IMR-90 (cell line): ENCODE data around the gene ST3GAL3. TPM values are rescaled to one million over a fixed set of nuclear protein-coding genes. Genes with fewer than 3 reads are reported as not detected.
A peak's percentile ranks its signal among the peaks of the same experiment; 100 is the strongest.

Source experiments
- ATAC-seq: fragments of 200-7000 bp; cut with Tn5 transposase; 2 replicates; pipeline ENCODE4 v1.9.1; 2020; ENCODE audit warnings: low read depth, mild to moderate bottlenecking, moderate library complexity
- BruUV-seq: library from RNA; stranded (reverse); fragments of 400-500 nt; replicated peaks from 2 replicates; lab custom pipeline; 2021; lab: Mats Ljungman, UMichigan
- CTCF ChIA-PET: fragments of 300-600 bp; formaldehyde crosslinking; extraction: SDS; loops from one replicate; lab custom pipeline; 2021; ENCODE audit warnings: antibody characterized with exemption; lab: Yijun Ruan, JAX
- POLR2A ChIA-PET: fragments of 300-600 bp; sonication (Branson Sonifier 250); formaldehyde crosslinking; loops from one replicate; lab custom pipeline; 2022; ENCODE audit warnings: antibody characterized with exemption; ENCODE audit not compliant: unreplicated experiment; lab: Charles Lee
- DNase-seq: peaks from one replicate; pipeline ENCODE4 v3.0.0; 2013
- H2AFZ ChIP-seq: replicated peaks from 2 replicates; pipeline ENCODE3; 2013; ENCODE audit warnings: low read length, mild to moderate bottlenecking; ENCODE audit not compliant: poor library complexity
- H2AK5ac ChIP-seq: 2 replicates; pipeline ENCODE4 v1.6.1; 2013; ENCODE audit warnings: low read depth, low read length, inconsistent platforms
- H2AK9ac ChIP-seq: replicated peaks from 2 replicates; pipeline ENCODE3; 2013; ENCODE audit warnings: mild to moderate bottlenecking, low read depth, low read length, moderate library complexity; ENCODE audit not compliant: poor library complexity
- H2BK120ac ChIP-seq: 2 replicates; pipeline ENCODE4 v1.6.1; 2013; ENCODE audit warnings: low read depth, low read length, inconsistent platforms
- H2BK15ac ChIP-seq: 3 replicates; pipeline ENCODE4 v1.6.1; 2013; ENCODE audit warnings: low read depth, low read length, inconsistent platforms
- H2BK20ac ChIP-seq: 2 replicates; pipeline ENCODE4 v1.6.1; 2013; ENCODE audit warnings: low read depth, mild to moderate bottlenecking, inconsistent platforms, low read length, moderate library complexity
- H2BK5ac ChIP-seq: 2 replicates; pipeline ENCODE4 v1.6.1; 2013; ENCODE audit warnings: mild to moderate bottlenecking, low read depth, low read length, inconsistent platforms; ENCODE audit not compliant: poor library complexity, severe bottlenecking
- H3K14ac ChIP-seq: replicated peaks from 2 replicates; pipeline ENCODE4 v1.6.1; 2013; ENCODE audit warnings: low read depth, low read length, inconsistent platforms
- H3K18ac ChIP-seq: 2 replicates; pipeline ENCODE4 v1.6.1; 2013; ENCODE audit warnings: low read depth, low read length, control low read depth
- H3K23ac ChIP-seq: 2 replicates; pipeline ENCODE4 v1.6.1; 2013; ENCODE audit warnings: low read depth, low read length, inconsistent platforms
- H3K27ac ChIP-seq: 2 replicates; pipeline ENCODE4 v1.5.1; 2013; ENCODE audit warnings: mild to moderate bottlenecking, control low read depth, low read length; ENCODE audit not compliant: insufficient read depth
- H3K27me3 ChIP-seq: 2 replicates; pipeline ENCODE4 v1.6.1; 2013; ENCODE audit warnings: low read length; ENCODE audit not compliant: control insufficient read depth, insufficient read depth
- H3K36me3 ChIP-seq: 2 replicates; pipeline ENCODE4 v1.6.1; 2013; ENCODE audit warnings: low read length, mixed read lengths; ENCODE audit not compliant: control insufficient read depth, insufficient read depth
- H3K4ac ChIP-seq: 2 replicates; pipeline ENCODE4 v1.6.1; 2013; ENCODE audit warnings: low read depth, low read length, inconsistent platforms
- H3K4me1 ChIP-seq: 2 replicates; pipeline ENCODE4 v1.6.1; 2013; ENCODE audit warnings: low read length, mixed read lengths; ENCODE audit not compliant: control insufficient read depth, insufficient read depth
- H3K4me2 ChIP-seq: 2 replicates; pipeline ENCODE4 v1.6.1; 2013; ENCODE audit warnings: low read depth, mild to moderate bottlenecking, control low read depth, low read length, moderate library complexity
- H3K4me3 ChIP-seq: 2 replicates; pipeline ENCODE4 v1.5.1; 2013; ENCODE audit warnings: low read depth, mild to moderate bottlenecking, control low read depth, low read length, moderate library complexity; ENCODE audit not compliant: insufficient read depth
- H3K56ac ChIP-seq: 2 replicates; pipeline ENCODE4 v1.6.1; 2013; ENCODE audit warnings: low read length, inconsistent platforms; ENCODE audit not compliant: insufficient read depth; ENCODE audit errors: extremely low read depth
- H3K79me1 ChIP-seq, 2 experiments: 2 replicates each; pipeline ENCODE4 v1.6.1; 2013; ENCODE audit warnings: low read length in 2 of 2, inconsistent platforms in 1 of 2, low read depth in 1 of 2
- H3K9ac ChIP-seq: 2 replicates; pipeline ENCODE4 v1.6.1; 2013; ENCODE audit warnings: low read depth, low read length, control low read depth
- H3K9me1 ChIP-seq: 2 replicates; pipeline ENCODE4 v1.6.1; 2013; ENCODE audit warnings: low read length, inconsistent platforms; ENCODE audit not compliant: insufficient read depth
- H3K9me3 ChIP-seq: 2 replicates; pipeline ENCODE4 v1.6.1; 2013; ENCODE audit warnings: low read length; ENCODE audit not compliant: control insufficient read depth, insufficient read depth
- H4K20me1 ChIP-seq: 2 replicates; pipeline ENCODE4 v1.6.1; 2013; ENCODE audit warnings: low read length, inconsistent platforms; ENCODE audit not compliant: insufficient read depth
- H4K5ac ChIP-seq: 2 replicates; pipeline ENCODE4 v1.6.1; 2013; ENCODE audit warnings: mild to moderate bottlenecking, low read depth, low read length, control low read depth
- H4K8ac ChIP-seq, 2 experiments: 2 replicates each; pipeline ENCODE4 v1.6.1; 2013; ENCODE audit warnings: low read depth in 2 of 2, low read length in 2 of 2, control low read depth in 1 of 2, inconsistent platforms in 1 of 2
- H4K91ac ChIP-seq: 2 replicates; pipeline ENCODE4 v1.6.1; 2013; ENCODE audit warnings: low read depth, low read length, inconsistent platforms; ENCODE audit not compliant: insufficient read depth
- CEBPB ChIP-seq: IDR thresholded peaks from 2 replicates; pipeline ENCODE4 v1.6.1; 2012; ENCODE audit warnings: low read depth, low read length, improper control_type of control experiment
- FOS ChIP-seq: fragments of 150-350 bp; IDR thresholded peaks from 2 replicates; pipeline ENCODE4 v1.6.1; 2016; ENCODE audit warnings: low read depth, low read length
- MAFK ChIP-seq: IDR thresholded peaks from 2 replicates; pipeline ENCODE4 v1.6.1; 2012; ENCODE audit warnings: low read depth, low read length, improper control_type of control experiment
- MAZ ChIP-seq: IDR thresholded peaks from 2 replicates; pipeline ENCODE4 v1.6.1; 2012; ENCODE audit warnings: low read depth, mild to moderate bottlenecking, low read length, improper control_type of control experiment, moderate library complexity, borderline replicate concordance
- RCOR1 ChIP-seq: IDR thresholded peaks from 2 replicates; pipeline ENCODE4 v1.6.1; 2012; ENCODE audit warnings: mild to moderate bottlenecking, low read length, improper control_type of control experiment; ENCODE audit not compliant: insufficient replicate concordance
- RFX5 ChIP-seq: IDR thresholded peaks from 2 replicates; pipeline ENCODE4 v1.8.0; 2012; ENCODE audit warnings: low read depth, mild to moderate bottlenecking, low read length, moderate library complexity
- SMC3 ChIP-seq: fragments of 150-350 bp; IDR thresholded peaks from 2 replicates; pipeline ENCODE4 v1.6.1; 2016; ENCODE audit warnings: low read depth, mild to moderate bottlenecking, antibody characterized with exemption, low read length, moderate library complexity
- WGBS, 2 experiments: methylation state at CpG; one replicate each; pipeline versions ENCODE4 v1.1.5 to v1.1.7; 2013; ENCODE audit warnings: missing lambda C conversion rate in 2 of 2; ENCODE audit not compliant: insufficient read length in 1 of 2; ENCODE audit errors: extremely low coverage in 2 of 2; 5-methylcytosine and 5-hydroxymethylcytosine counted together
- dilution Hi-C: fragments of 300-500 bp; cut with HindIII; formaldehyde crosslinking; loops from one replicate; pipeline ENCODE4 v1.14.3; 2018; ENCODE audit warnings: low sequenced_read_pairs; ENCODE audit not compliant: unreplicated experiment
- in situ Hi-C: fragments of 300-500 bp; cut with MboI; formaldehyde crosslinking; loops from 3 replicates; pipeline ENCODE4 v1.14.3; 2019; ENCODE audit warnings: low sequenced_read_pairs, inconsistent platforms, mixed read lengths
- intact Hi-C: fragments of 100-400 bp; cut with micrococcal nuclease; formaldehyde crosslinking; loops from 2 replicates; pipeline ENCODE4 v1.10.0; 2022
- polyA plus RNA-seq, 3 experiments: library from polyadenylated mRNA; depleted of rRNA; stranded (reverse); fragments of >200 nt; gene quantifications; 2 replicates each; pipeline ENCODE4 v1.2.3, GENCODE V29; 2012; ENCODE audit warnings: low replicate concordance in 1 of 3
- total RNA-seq: library from RNA; depleted of rRNA; stranded (reverse); fragments of >200 nt; gene quantifications from 2 replicates; pipeline ENCODE4 v1.2.3, GENCODE V29; 2012

The ST3GAL3 gene
- total and polyA plus RNA-seq, 2 of the 4 experiments (the other 2 are of a cell fraction), result 12.0 to 14.8 TPM

DNA sequence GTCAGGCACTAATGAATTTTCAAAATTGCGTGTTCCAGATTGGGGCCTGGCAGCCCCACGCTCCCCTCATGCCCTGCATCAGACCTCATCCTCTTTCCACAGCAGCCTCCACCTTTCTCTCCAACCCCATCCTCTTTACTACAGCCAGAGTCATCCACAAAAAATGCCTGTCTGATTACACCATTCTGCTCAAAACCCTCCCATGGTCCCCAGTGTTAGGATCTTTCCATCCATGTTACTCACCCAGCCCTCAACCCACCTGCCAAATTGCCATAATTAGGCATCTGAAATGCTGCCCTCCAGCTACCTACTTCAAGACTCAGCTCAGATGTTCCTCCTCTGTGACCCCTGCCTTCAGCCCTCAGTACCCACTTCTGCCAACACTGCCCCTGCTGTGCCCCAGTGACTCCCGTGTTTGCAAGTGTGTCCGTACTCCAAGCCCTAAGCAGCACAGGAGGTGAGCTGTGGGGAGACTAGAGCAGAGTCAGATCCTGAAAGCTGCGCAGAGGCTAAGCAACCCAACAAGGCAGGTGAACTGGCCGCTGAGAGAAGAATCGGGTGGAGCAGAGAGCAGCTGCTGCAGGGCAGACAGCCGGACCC is 225.6 kb downstream of the ST3GAL3 start:
- Histone ChIP-seq H3K4ac (peak overlapping the region; percentile 81), H3K27ac (no peak overlapping the region), H3K27me3 (no peaks in the 10 kb centered on the region), H3K36me3 (peaks cover 6% of the 10 kb centered on the region; the same call in 1 of the 2 replicates), H2BK20ac (peak overlapping the region; percentile 9; the same call in 1 of the 2 replicates), H2AK5ac (peak overlapping the region; percentile 9), H3K9ac (no peak overlapping the region), H2BK5ac (no peak overlapping the region), H2AFZ (peak overlapping the region; percentile 91), H4K5ac (no peak overlapping the region), H4K8ac (peak overlapping the region in 1 of 2 experiments; percentile 42; a peak in 1 of 4 replicates), H2BK15ac (no peak overlapping the region), H2AK9ac (peak overlapping the region; percentile 4), H3K4me2 (peak overlapping the region; percentile 76), H3K23ac (peak overlapping the region; percentile 11; the same call in 1 of the 2 replicates), H3K9me1 (peaks cover 6% of the 10 kb centered on the region), H3K4me3 (peak overlapping the region; percentile 37), H3K14ac (peak overlapping the region; percentile 49), H4K91ac (0 out of 2 replicates have a peak overlapping the region, but pooled peaks have one; percentile 4), H3K18ac (no peak overlapping the region), H3K4me1 (peaks cover 10% of the 10 kb centered on the region), H2BK120ac (peak overlapping the region; percentile 67; the same call in 1 of the 2 replicates), H3K9me3 (peaks cover 5% of the 10 kb centered on the region), H4K20me1 (peaks cover 3% of the 10 kb centered on the region; the same call in 1 of the 2 replicates), H3K56ac (no peak overlapping the region), H3K79me1 (peaks cover 0 to 8% of the 10 kb centered on the region in 2 experiments; a peak in 1 of 4 replicates)
- ChIA-PET POLR2A (no interaction called here), CTCF (interaction anchor here (2.1 to 5.6 kb wide), 2 partner anchors 10 to 166 kb away, joined by 5 to 149 read pairs; no protein-coding TSS in a partner anchor)
- dilution Hi-C loops (no loop called here), intact Hi-C loops (loop anchor here (5.0 kb wide), 1 partner anchor 81 kb away; no protein-coding TSS in a partner anchor), in situ Hi-C loops (loop anchor here (5.0 kb wide), 1 partner anchor 161 kb away; no protein-coding TSS in a partner anchor)
- TF ChIP-seq FOS (0 out of 2 replicates have a peak, but pooled peaks have one; percentile 41), RFX5 (no peak), MAZ (0 out of 2 replicates have a peak, but pooled peaks have one; percentile 26), RCOR1 (peak; percentile 70), MAFK (no peak), SMC3 (peak; percentile 17; the same call in 1 of the 2 replicates), CEBPB (peak; percentile 71; the same call in 1 of the 2 replicates)
- DNase-seq (peak; percentile 74), ATAC-seq (peak; percentile 57)
- no CpG with 5 or more reads among the region's 8 CpGs for WGBS, 2 experiments
- BruUV-seq, result no TSS peak
